ENCODE results near the gene KCNAB2.
A peak's percentile ranks its signal among the peaks of the same experiment; 100 is the strongest.
"Not testable (repeated sequence)": the region's sequence is repeated elsewhere in the genome, so short reads cannot be mapped to it uniquely, and the experiment has no call there.

The KCNAB2 gene

DNA sequence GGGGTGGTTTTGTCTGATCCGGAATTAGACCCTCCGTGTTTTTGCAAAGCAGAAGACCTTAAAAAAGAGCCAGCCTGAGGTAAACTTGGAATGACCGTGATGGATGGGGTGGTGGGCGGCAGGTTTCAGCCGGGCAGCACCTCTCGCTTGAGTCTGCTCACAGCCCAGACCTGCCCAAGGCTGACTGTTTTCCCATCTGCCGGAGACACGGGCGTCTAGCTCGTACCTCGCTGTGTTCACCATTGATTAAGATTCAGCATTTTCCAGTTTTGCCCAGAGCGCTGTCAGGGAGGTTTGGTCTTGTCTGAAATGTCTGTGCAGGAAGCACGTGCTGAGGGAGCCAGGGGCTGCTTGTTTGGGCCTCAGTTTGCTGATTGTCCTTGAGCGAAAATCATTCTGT, 591 bp downstream of the KCNAB2 start:
- H3K4me1 Mint-ChIP-seq, result peaks cover 8% of the 10 kb centered on the region
- no peak for DNase-seq (ENCODE audit: low spot score in 2 of 2)
- no peaks in the 10 kb centered on the region for H3K9me3 Mint-ChIP-seq
- H3K27me3 Mint-ChIP-seq, result no peaks in the 10 kb centered on the region
- no peak for ATAC-seq (ENCODE audit: low read depth)
- H3K27ac Mint-ChIP-seq, result no peak overlapping the region
- peaks cover 32% of the 10 kb centered on the region for H3K36me3 Mint-ChIP-seq
- H3K4me3 Mint-ChIP-seq, result no peak overlapping the region

DNA sequence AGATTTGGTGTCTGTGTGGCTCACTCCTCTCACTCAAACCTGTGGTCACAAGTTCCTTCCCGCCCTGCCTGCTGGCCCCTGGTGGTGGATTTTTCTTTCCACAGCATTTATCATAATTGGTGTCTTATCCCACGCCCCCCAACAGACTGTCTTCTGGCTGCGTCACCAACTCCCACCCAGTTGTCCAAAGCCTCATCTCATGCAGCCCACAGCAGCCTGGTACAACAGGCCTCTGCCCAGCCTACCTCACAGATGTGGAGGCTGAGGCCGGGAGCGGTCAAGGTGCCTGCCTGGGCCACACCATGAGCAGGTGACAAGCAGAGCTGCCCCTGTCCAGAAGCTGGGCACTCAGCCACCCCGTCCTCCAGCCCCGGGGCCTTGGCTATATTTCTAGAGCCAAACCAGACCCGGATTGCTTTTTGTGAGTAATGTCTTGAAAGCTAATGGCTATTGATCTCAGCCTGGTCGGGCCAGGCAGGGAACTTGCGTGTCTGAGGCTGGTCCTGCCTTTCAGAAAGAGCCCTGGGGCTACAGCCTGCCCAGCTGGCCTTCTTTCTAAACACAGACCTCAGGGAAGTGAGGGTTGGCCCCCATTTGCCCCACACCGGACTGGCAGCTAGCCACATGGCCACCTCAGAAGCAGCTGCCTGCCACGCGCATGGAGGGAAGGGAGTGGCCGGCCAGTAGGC, 2.6 kb downstream of the KCNAB2 start:
- Mint-ChIP-seq H3K27ac (no peak overlapping the region), H3K4me3 (no peak overlapping the region), H3K9me3 (no peaks in the 10 kb centered on the region), H3K36me3 (peaks cover 28% of the 10 kb centered on the region), H3K4me1 (peaks cover 8% of the 10 kb centered on the region), H3K27me3 (no peaks in the 10 kb centered on the region)
- no peak for ATAC-seq (ENCODE audit: low read depth)
- DNase-seq (ENCODE audit: low spot score in 2 of 2), result no peak

DNA sequence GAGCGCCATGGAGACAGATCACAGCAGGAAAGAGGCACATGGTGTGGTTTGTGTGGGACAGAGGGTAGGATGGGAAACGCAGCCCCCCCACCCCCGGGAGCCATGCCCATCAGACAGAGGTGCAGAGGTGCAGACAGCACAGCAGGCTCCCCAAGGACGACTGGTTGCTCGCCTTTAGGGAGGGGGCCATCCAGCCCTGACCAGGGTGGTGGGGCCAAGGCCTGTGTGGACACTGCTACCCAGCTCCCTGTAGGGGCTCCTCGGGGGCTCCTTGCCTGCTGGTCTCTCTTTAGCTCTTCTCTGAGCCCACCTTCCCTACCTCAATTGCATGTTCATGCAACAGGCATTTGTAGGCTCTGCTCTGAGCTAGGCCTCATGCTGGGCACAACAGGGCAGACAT, 3.7 kb downstream of the KCNAB2 start:
- H3K9me3 Mint-ChIP-seq, result no peaks in the 10 kb centered on the region
- H3K27me3 Mint-ChIP-seq, result no peaks in the 10 kb centered on the region
- H3K36me3 Mint-ChIP-seq, result peaks cover 20% of the 10 kb centered on the region
- DNase-seq (ENCODE audit: low spot score in 2 of 2) (no peak), ATAC-seq (ENCODE audit: low read depth) (no peak)
- peaks cover 4% of the 10 kb centered on the region for H3K4me1 Mint-ChIP-seq
- H3K27ac Mint-ChIP-seq, result no peak overlapping the region
- no peak overlapping the region for H3K4me3 Mint-ChIP-seq

DNA sequence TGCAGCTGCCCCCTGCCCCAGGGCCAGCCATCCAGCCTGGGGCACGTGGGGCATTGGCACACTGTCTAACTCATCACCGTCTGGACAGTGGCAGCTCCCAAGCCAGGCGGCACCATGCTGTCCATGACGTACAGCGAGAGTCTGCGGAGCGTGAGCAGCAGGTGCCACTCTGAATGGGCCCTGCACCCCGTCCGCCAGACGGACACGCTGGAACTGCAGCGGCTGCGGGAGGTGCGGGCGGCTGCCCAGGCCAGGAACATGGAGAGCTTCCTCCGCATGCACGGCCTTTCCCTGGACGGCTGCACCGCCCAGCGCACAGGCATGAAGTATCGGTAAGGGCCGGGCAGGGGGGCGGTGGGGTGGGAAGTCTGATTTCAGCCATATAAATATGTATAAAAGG, 5.7 kb downstream of the KCNAB2 start:
- DNase-seq (ENCODE audit: low spot score in 2 of 2) (no peak), ATAC-seq (ENCODE audit: low read depth) (no peak)
- no peak overlapping the region for H3K4me3 Mint-ChIP-seq
- no peaks in the 10 kb centered on the region for H3K27me3 Mint-ChIP-seq
- H3K9me3 Mint-ChIP-seq, result no peaks in the 10 kb centered on the region
- H3K4me1 Mint-ChIP-seq, result peaks cover under 1% of the 10 kb centered on the region
- H3K36me3 Mint-ChIP-seq, result peaks cover 15% of the 10 kb centered on the region
- no peak overlapping the region for H3K27ac Mint-ChIP-seq

DNA sequence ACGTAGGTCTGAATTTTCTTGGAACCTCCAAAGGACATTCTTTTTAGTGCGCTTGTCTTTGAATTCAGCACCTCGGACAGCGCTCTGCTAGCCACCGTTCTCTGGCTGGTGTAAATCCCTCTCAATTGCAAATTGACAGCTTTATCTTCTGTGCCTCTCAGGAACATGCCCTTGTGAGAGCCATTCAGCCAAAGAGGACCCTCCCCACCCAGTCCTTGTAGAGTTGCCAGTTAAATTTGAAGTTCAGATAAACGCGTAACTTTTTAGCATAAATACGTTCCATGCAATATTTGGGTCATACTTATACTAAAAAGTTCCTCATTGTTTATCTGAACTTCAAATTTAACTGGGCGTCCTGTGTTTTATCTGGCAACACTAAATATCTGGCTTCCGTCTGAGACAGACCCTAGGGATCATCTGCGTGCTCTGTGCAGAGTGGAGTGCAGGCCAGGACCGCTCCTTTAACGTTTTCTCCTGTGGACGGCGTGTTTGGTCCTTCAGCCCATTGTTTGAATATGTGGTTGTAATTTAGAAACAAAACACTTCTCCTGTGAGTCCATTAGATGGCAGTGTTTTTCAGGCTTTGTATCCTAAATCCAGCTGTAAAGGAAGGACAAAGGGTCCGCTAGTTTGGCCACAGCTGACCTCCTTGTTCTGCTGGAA, 7.0 kb downstream of the KCNAB2 start:
- DNase-seq (ENCODE audit: low spot score in 2 of 2), result peak; percentile 15 to 35
- Mint-ChIP-seq H3K4me3 (no peak overlapping the region), H3K27ac (no peak overlapping the region), H3K4me1 (peaks cover 6% of the 10 kb centered on the region), H3K27me3 (no peaks in the 10 kb centered on the region), H3K9me3 (no peaks in the 10 kb centered on the region), H3K36me3 (peaks cover 20% of the 10 kb centered on the region)
- ATAC-seq (ENCODE audit: low read depth), result no peak

DNA sequence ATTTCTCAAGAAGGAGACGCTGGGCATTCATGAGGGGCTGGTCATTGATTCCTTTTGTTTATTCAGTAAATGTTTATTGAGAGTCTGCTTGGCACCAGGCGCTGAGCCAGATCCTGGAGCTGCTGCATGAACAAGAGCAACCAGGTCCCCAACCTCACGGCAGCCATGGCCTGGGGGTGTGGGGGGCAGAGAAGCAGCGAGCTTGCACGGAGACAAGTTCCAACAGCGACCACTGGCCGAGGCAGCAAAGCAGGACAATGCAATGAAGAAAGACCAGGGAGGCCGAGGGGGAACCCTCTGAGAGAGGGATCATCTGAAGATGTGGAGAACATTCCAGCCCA, 7.5 kb downstream of the KCNAB2 start:
- Mint-ChIP-seq H3K4me1 (peaks cover 8% of the 10 kb centered on the region), H3K27ac (no peak overlapping the region), H3K36me3 (peaks cover 20% of the 10 kb centered on the region), H3K4me3 (no peak overlapping the region), H3K27me3 (no peaks in the 10 kb centered on the region), H3K9me3 (no peaks in the 10 kb centered on the region)
- no peak for ATAC-seq (ENCODE audit: low read depth)
- DNase-seq (ENCODE audit: low spot score in 2 of 2), result no peak

DNA sequence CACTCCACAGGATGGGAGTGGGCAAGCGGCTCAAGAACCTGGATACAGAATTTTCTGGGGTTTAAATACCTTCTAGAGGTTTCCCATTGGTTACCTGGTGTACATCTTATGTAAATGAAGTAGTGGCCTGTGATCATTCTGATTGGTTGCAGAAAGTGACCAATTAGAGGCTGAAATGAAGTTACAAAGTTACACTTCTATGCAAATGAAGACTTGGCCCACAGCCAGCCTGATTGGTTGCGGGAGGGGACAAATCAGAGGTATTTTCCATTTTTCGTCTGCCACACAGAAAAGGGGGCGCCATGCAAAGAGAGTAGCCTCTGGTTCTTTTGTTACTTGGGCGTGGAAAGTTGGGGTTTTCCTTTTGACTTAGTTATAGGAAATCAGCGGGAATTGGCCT, 8.9 kb downstream of the KCNAB2 start:
- Mint-ChIP-seq H3K4me3 (no peak overlapping the region), H3K27ac (no peak overlapping the region), H3K36me3 (peaks cover 16% of the 10 kb centered on the region), H3K27me3 (no peaks in the 10 kb centered on the region), H3K9me3 (no peaks in the 10 kb centered on the region), H3K4me1 (peaks cover 8% of the 10 kb centered on the region)
- DNase-seq (ENCODE audit: low spot score in 2 of 2), result no peak
- ATAC-seq (ENCODE audit: low read depth), result no peak

DNA sequence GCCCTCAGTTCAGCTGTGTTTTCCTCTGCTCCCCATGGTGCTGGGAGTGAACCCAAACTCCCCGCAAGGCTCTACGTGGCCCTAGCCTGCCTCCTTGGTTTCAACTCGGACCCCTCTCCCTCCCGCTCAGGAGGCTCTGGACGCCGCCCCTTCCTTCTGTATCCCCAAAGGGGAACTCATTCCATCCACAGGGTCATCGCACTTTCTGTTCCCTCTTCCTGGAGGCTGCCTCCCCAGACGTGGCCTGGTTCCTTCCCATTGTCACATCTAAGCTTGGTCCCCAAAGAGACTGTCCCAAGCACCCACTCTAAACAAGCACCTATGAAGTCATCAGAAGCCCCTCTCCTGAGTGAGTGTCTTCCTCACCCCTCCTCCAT, 10.9 kb downstream of the KCNAB2 start:
- ATAC-seq (ENCODE audit: low read depth), result no peak
- peaks cover 14% of the 10 kb centered on the region for H3K36me3 Mint-ChIP-seq

DNA sequence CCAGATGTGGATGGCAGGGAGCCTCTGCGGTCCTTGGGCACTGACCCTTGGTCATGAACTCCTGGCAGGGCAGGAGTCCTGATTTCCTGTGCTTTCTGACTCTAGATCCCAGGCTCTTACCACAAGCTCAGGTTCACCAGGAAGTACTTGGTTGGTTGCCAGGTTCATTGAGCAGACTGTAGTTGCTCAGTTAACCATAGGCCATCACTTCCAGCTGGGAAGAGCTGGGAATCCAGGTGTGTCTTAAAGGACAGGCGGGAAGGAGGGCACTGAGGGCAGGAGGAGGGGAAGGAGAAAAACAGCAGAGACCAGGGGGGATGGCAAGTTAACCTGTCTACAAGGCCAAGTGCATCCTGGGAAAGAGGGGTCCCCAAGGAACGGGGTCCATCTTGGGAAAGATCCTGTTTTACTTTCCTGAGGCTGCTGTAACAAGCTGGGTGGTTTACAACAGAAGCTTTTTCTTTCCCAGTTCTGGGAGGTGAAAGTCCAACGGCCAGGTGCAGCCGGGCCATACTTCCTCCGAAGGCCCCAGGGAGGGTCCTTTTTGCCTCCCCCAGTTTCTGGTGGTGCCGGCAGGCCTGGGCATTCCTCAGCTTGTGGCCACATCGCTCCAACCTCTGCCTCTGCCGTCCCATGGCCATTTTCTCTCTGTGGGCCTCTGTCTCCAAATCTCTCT, 11.6 kb downstream of the KCNAB2 start:
- Mint-ChIP-seq H3K9me3 (no peaks in the 10 kb centered on the region), H3K27ac (no peak overlapping the region), H3K4me1 (peaks cover 8% of the 10 kb centered on the region), H3K27me3 (no peaks in the 10 kb centered on the region), H3K36me3 (peaks cover 14% of the 10 kb centered on the region), H3K4me3 (no peak overlapping the region)
- ATAC-seq (ENCODE audit: low read depth) (no peak), DNase-seq (ENCODE audit: low spot score in 2 of 2) (no peak)

More for the DNA sequence above, 10.9 kb downstream of the KCNAB2 start:
- Mint-ChIP-seq H3K4me3 (no peak overlapping the region), H3K9me3 (no peaks in the 10 kb centered on the region), H3K27ac (no peak overlapping the region), H3K27me3 (no peaks in the 10 kb centered on the region), H3K4me1 (peaks cover 8% of the 10 kb centered on the region)
- DNase-seq (ENCODE audit: low spot score in 2 of 2), result no peak

DNA sequence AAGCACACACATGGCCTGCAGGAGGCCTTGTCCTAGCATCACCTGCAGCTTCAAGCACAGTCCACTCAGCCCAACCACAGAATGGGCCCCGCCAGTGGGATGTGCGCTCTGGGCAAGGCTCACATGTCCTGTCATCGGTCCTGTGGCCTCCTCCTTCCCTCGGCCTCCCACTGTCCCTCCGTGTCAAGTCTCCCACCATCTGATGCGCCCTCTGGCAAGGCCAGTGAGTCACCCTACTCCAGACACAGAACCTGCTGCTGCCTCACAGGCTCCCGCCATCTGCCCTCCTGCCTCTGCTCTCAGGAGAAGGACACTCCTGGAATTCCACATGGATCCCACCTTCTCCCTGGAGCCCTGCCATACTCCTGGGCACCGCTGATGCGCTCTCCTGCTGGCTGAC, 14.2 kb downstream of the KCNAB2 start:
- Mint-ChIP-seq H3K27ac (no peak overlapping the region), H3K36me3 (peaks cover 10% of the 10 kb centered on the region), H3K4me3 (no peak overlapping the region), H3K9me3 (no peaks in the 10 kb centered on the region), H3K27me3 (no peaks in the 10 kb centered on the region), H3K4me1 (peaks cover 8% of the 10 kb centered on the region)
- DNase-seq (ENCODE audit: low spot score in 2 of 2) (no peak), ATAC-seq (ENCODE audit: low read depth) (no peak)

DNA sequence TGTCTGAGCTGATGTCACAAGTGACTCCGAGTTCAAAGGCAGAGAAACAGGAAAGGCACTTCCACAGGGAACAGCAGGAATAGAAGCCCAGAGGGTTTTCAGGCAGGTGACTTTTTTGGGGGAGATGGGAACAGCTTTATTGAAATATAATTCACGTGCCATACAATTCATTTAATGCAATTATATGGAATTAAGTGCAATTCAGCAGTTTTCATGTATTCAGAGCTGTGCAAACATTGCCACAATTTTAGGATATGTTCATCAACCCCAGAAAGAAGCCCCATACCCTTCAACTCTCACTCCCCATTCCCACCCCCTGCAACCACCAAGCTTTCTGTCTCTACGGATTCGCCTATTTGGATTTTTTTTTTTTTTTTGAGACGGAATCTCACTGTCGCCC, 17.0 kb downstream of the KCNAB2 start:
- no peak for ATAC-seq (ENCODE audit: low read depth)
- Mint-ChIP-seq H3K27me3 (no peaks in the 10 kb centered on the region), H3K36me3 (peaks cover 7% of the 10 kb centered on the region), H3K4me3 (no peak overlapping the region), H3K27ac (no peak overlapping the region), H3K9me3 (no peaks in the 10 kb centered on the region), H3K4me1 (peaks cover 1% of the 10 kb centered on the region)
- DNase-seq (ENCODE audit: low spot score in 2 of 2), result no peak

DNA sequence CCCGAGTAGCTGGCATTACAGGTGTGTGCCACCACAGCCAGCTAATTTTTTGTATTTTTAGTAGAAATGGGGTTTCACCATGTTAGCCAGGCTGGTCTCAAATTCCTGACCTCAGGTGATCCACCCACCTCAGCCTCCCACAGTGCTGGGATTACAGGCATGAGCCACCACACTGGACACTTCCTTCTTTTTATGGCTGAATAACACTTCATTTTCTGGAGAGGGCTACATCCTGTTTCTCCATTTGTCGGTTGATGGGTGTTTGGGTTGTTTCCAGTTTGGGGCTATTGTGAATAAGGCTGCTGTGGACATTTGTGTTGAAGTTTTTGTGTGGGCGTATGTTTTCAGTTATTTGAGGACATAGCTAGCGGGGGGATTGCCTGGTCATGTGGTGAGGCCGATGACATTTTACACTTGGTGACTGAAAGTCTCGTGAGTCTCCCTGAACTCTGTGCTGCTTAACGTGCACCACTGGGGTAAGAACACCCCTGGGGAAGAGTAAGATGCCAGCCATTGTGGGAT, 17.9 kb downstream of the KCNAB2 start:
- not testable (repeated sequence) for ATAC-seq (ENCODE audit: low read depth); H3K36me3 Mint-ChIP-seq; H3K27ac Mint-ChIP-seq

DNA sequence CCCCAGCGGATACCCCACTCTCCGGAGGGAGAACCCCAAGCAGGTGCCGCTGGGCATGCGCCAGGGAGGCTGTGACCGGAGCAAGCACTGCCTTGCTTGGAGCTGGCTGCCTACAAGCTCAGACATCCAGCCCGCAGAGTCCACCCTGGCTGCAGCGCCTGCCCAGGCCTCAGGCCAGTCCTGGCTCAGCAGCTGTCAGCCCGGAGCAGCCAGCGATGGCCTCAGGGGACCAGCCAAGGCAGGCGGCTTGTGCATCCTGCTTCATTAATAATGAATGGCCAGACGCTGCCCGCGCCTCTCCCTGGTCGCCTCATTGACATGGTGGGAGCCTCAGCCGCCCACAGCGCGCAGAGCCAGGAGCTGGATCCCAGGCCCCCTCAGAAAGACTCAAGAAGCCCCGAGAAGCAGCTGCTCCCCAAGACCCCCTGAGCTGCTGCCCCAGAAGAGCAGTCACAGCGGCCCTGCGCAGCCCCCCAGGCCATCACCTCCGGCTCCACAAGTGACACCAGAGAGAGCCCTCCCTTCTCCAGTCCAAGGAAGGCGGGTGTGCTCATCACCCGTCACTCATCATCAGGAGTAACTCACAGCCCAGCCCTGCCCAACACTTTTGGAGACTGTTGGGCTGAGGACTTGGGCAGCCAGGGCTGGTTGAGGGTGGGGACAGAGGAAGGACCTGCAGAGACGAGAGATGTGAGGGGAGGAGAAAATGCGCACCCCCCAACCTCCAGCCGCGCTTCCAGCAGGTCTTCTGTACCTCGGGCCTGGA, 19.6 kb downstream of the KCNAB2 start:
- H3K4me3 Mint-ChIP-seq, result no peak overlapping the region
- H3K4me1 Mint-ChIP-seq, result no peaks in the 10 kb centered on the region
- H3K9me3 Mint-ChIP-seq, result no peaks in the 10 kb centered on the region
- H3K27me3 Mint-ChIP-seq, result no peaks in the 10 kb centered on the region
- H3K36me3 Mint-ChIP-seq, result peaks cover 4% of the 10 kb centered on the region
- H3K27ac Mint-ChIP-seq, result no peak overlapping the region
- no peak for ATAC-seq (ENCODE audit: low read depth)
- no peak for DNase-seq (ENCODE audit: low spot score in 2 of 2)

More for the DNA sequence above, 17.9 kb downstream of the KCNAB2 start:
- H3K4me1 Mint-ChIP-seq; H3K27me3 Mint-ChIP-seq; H3K9me3 Mint-ChIP-seq; DNase-seq (ENCODE audit: low spot score in 2 of 2); H3K4me3 Mint-ChIP-seq: not testable (repeated sequence)

DNA sequence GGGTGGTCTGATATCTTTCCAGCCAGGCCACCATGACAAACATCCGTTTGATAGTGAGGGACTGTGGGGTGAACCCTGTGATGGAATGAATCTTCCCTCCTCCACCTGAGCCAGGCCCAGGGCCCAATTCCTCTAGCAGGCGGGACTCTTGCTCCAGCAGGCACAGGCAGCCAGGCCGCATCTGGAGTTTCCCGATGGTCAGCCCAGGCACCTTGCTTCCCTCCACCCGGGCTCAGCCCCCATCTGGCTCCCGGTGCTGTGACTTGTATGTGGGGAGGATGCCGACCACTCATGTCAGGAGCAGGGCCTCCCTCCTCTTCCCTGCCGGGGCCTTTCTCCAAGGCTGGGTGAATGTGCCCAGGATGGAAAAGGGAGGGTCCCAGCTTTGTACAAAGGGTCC, 21.0 kb downstream of the KCNAB2 start:
- Mint-ChIP-seq H3K4me3 (no peak overlapping the region), H3K36me3 (peaks cover 4% of the 10 kb centered on the region), H3K9me3 (no peaks in the 10 kb centered on the region), H3K27ac (no peak overlapping the region), H3K4me1 (no peaks in the 10 kb centered on the region), H3K27me3 (no peaks in the 10 kb centered on the region)
- ATAC-seq (ENCODE audit: low read depth), result no peak
- no peak for DNase-seq (ENCODE audit: low spot score in 2 of 2)
